HG03196 (cell line): ENCODE data around the gene CDH26.

ENCODE experiments used
- ATAC-seq: cut with Tn5 transposase; IDR thresholded peaks from one replicate; pipeline ENCODE4 v1.9.1; 2021; ENCODE audit not compliant: unreplicated experiment

Gene CDH26

GRCh38 chr20:60010689-60011458 lies 52.7 kb downstream of the CDH26 start:
- ATAC-seq: no peak

- no peak for ATAC-seq
Measured at GRCh38 chr20:60011512-60012507, 53.6 kb downstream of the CDH26 start.

GRCh38 chr20:60013296-60014139 lies 55.3 kb downstream of the CDH26 start:
- ATAC-seq: no peak

GRCh38 chr20:60016406-60016805 lies 58.2 kb downstream of the CDH26 start:
- no peak for ATAC-seq

DNA sequence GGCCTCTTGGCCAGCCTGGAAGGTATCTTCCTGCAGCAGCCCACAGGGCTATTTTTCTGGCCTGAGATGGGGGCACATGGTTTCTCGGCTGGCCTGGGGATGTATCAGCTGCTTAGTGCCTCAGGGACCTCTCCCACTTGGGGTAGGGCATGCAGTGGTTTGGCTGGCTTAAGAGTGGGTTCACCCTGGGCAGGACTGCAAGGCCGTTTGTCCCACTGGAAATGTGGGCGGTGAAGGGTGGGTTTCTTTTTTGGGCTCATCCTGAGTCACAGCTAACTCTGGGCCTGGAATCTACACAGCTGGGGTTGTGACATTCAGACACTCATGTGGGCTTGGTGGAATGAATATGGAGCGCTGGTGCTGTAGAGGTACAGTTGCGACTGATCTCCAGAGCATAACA lies 62.0 kb downstream of the CDH26 start:
- ATAC-seq: no peak

DNA sequence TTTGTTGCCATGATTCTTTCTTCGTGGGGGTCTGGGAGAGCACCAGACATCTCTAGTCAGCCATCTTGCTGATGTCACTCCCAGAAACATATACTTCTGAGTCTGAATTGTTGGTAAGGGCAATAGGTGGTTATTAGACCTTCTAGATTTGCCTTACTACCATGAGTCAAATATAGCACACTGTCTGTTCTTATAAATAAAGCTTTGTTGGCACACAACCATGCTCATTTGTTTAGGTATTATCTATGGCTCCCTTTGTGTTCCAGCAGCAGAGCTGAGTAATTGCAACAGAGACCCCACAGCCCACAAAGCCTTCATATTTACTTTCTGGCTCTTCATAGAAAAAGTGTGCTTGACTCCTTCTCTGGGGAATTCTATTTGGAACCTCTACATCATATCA lies 62.9 kb downstream of the CDH26 start:
- ATAC-seq: no peak

DNA sequence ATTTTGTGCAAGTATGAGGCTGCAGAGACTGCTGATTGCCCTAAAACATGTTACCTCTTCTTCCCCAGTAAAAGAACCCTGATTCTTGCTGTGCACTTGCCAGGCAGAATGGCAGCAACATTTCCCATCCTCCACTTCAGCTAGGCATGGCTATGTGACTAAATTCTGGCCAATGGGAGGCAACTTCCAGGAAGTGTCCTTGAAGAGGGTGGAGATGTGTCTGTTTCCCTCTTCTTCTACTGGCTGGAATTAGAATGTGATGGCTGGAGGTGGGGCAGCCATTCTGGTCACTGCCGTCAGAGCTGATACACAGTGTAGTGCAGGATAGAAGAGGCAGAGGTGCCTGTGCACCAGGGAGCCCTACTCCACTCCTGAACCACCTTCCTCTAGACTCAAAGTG lies 64.6 kb downstream of the CDH26 start:
- ATAC-seq: no peak

GRCh38 chr20:60024245-60024644 lies 66.0 kb downstream of the CDH26 start:
- no peak for ATAC-seq

DNA sequence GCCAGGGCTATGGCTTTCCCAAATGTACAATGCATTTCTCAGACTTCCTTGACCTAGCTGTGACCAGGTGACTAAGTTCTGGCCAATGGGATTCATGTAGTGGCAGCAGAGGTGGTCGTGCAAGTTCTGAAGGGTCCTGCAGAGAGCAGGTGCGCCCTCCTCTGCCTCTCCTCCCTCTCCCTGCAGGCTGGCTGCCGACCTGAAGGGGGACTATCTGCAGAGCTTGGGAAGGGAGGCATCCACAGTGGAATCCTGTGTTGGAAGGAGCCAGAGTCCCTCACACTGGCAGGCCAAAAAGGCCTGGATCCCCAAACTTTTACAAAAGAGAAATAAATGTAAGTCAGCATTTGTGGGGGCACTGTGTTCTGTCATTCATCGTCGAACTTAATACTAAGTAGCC lies 66.6 kb downstream of the CDH26 start:
- ATAC-seq: no peak

- ATAC-seq: no peak
Measured at GRCh38 chr20:60026010-60026409, 67.8 kb downstream of the CDH26 start.

- ATAC-seq: no peak
Measured at GRCh38 chr20:60030471-60030870, 72.2 kb downstream of the CDH26 start.

GRCh38 chr20:60031107-60031506 lies 72.9 kb downstream of the CDH26 start:
- no peak for ATAC-seq

DNA sequence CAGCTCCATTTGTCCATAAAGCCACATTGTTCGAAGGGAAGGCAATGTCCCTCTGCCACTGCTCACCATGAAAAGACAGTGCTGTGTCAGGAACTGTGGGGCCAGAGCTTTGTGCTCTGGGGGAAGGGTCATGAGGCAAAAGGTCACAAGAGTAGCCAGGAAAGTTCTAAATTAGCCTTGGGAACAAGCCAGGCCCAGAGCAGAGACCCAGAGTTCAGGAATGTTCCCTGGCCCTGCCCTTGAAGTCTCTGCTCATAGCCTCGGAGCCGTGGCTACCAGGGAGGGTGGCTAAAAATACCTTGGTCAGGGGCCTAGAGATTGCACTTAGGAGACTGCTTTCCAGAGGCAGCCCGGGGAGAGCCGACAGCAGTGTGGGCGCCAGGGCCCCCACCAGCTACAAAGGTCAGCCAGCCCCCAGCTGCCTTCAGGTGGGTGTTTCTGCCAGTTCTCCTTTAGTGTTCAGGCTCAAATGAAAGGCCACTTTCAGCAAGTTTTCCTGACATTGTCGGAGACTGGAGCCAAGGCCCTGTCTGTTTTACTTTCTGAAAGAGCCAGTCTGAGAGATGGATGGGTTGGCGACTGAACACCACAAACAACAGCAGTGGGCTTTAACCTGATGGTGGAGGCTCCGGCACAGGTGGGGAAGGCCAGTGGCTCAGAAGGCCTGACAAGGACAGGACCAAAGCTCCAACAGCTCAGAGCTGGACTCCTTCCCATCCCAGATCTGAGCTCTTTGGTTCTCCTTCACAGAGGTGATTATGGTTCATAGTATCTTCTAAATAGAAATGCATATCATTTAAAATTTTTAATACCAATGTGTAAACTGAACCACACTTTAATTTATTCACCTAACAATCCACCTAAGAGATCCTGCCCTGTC lies 76.2 kb downstream of the CDH26 start:
- ATAC-seq: no peak

- ATAC-seq: no peak
Measured at GRCh38 chr20:60035486-60035885, 77.3 kb downstream of the CDH26 start.

GRCh38 chr20:60036346-60036745 lies 78.1 kb downstream of the CDH26 start:
- no peak for ATAC-seq

DNA sequence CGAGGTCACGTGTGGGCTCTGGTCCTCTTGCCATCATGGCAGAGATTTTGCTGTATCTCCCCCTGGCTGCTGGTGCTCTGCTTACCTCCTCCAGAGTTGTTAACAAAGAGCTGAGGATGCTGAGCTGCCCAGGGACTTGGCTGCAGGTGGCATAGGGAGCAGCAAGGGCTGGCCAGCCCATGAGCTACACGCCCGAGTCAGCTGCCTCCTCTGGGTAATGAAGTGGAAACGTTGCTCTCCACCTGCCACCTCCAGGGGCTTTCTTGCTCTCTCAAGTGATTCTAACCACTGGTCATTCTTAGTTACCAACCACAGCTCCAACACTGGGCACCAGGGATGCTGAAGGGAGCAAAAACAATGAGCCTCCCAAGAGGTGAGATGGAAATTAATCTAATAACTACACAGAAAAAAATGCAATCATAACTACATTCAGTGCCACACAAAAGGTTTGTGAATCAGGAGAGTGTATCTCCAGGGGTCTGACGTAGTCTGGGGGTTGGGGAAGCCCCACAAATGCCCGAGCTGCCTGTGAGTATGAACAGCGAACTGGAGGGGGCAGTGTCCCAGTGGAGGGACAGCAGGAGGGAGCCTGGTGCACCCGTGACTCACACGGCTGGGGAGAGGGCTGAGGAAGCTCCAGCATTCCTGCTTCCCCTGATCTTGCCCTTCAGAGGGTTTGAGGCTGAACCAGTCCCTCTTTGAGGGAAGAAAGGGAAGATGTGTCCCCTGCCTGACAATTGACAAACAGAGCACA lies 78.7 kb downstream of the CDH26 start:
- ATAC-seq: no peak

DNA sequence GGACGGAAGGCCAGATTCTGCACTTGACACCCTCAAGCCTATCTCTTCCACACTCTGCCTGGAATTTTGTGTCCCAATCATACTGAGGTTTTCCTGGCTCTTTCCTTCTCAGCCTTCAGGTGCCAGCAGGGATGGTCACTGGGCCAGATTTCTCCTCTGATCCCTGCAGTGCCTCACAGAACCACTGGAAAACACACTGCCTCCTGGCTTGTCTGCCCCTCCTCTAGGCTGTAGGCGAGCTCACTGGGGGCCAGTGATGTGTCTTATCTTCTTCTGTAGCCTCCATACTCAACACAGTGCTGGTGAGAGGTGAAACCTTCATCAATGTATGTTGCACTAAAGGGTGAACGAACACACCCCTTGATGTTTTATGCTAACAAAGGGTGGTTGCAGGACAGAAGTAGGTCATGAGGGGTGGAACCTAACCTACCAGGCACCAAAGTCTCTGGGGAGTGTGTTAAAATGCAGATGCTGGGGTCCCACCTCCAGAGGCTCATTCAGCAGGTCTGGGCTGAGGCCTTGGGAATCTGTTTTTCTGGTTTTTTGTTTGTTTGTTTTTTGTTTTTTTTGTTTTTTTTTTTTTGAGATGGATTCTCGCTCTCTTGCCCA lies 80.3 kb downstream of the CDH26 start:
- ATAC-seq: no peak

- ATAC-seq: no peak
Measured at GRCh38 chr20:60039526-60039925, 81.3 kb downstream of the CDH26 start.
